Activated gamma-delta T cell treated with Interleukin-2 at 50 U/mL for 16 hours (primary cell): ENCODE results near the gene HNRNPC.
"Not testable (repeated sequence)": the region's sequence is repeated elsewhere in the genome, so short reads cannot be mapped to it uniquely, and the experiment has no call there.

Source experiments
- DNase-seq: peaks from one replicate; pipeline ENCODE4 v3.0.0-alpha.2; 2020

Gene HNRNPC

DNA sequence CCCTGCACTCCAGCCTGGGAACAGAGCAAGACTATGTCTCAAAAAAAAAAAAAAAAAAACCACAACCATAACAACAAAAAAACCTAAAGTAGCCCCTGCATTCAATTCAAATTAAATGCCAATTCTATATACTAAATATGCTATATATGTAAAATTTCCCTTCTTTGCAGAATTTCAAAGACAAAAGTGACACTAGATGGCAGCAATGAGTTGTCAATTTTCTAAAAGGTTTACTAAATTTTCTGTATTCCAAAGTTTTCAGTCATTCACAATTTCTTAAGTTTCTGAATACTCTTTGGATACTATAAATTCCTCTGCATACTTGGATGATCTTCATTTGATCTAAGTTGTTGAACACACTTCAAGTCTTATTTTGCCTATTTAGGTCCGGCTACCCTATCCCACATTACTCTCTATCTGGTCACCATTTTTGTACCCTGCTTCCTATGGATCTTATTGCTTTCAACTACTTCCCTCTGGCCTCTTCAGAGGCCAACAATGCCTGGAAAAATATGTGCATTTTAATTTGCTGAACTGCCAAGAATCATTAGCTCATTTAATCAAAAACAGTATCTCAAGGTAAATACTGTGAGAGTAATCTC, 27.9 kb downstream of the HNRNPC start:
- DNase-seq = no peak

DNA sequence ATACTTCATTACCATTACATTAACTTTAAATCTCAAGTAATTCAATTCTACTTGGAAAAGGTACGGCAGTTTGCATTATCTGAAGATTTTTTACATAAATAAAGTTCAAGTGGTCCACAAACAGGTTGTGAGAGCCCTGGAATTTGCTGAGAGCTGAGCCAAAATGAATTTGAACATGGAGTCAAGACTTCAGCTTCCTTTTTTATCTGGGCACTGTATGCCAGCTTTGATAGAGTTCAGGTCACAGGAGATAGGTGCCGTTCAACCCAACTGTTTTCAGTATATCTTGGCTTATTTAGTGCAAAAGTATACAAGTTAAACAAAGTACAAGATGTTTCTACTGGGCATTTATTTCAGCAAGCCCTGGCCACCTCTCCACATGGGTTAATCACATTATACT, 28.8 kb downstream of the HNRNPC start:
- no peak for DNase-seq

GRCh38 chr14:21238823-21239518, 30.3 kb downstream of the HNRNPC start:
- DNase-seq = no peak

DNA sequence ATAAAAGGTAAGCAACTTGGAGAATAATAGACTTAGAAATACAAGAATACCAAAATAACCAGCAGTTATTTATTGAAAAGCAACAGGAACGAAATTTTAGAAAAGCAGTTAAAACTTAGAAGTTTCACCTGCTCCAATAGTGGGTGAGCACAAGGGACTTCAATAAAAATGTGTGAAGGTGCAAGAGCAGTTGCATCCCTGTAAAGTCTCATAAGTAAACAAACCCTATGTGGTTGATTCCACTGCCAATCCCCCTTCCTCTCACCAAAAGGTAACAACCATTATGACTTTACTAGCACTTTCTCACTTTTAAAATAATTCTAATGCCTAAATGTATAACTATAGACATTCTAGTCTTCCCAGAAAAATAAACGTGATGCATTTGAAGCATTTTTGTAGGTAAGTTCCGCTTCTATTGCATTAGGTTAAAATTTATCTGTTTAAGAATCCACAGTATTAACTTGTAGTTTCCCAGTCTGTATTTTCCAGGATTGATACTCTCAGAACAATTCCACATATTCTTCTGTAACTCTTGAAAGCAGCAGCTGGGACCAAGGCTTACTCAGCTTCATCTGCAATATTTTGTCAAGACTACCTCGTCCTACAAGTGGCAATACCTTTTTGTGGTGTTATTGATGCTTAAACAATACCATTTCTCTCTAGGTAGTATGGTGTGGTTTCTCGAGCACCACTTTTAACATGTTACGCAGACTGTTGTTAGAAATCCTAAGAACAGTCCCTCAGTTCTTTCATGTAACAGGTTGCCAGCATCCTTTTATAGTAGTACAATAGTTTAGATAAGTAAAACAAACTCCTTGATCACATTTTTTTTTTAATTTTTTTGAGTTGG, 32.1 kb downstream of the HNRNPC start:
- DNase-seq = no peak

GRCh38 chr14:21234112-21234511, 35.1 kb downstream of the HNRNPC start:
- no peak for DNase-seq

- DNase-seq = no peak
These were observed 35.7 kb downstream of the HNRNPC start for GRCh38 chr14:21233457-21234076.

DNA sequence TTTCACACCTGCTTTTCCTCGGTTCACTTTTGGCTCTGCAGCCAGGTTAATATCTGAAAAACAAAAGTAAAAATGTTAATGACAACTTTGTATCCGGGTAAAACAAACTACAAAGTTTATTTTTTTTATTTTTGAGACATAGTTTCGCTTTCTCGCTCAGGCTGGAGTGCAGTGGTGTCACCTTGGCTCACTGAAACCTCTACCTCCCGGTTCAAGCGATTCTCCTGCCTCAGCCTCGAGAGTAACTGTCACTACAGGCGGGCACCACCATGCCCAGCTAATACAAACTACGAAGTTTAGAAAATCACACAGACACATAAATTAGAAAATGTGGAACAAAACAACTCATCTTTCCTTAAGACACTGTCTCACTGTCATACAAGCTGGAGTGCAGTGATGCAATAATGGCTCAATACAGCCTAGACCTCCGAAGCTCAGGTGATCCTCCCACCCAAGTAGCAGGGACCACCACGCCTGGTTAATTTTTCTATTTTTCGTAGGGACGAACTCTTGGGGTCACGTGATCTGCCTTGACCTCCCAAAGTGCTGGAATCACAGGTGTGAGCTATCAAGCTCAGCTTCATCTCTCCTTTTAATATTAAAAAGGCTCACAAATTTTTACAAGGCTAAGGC, 38.1 kb downstream of the HNRNPC start:
- DNase-seq = no peak

GRCh38 chr14:21229821-21230220, 39.4 kb downstream of the HNRNPC start:
- no peak for DNase-seq

DNA sequence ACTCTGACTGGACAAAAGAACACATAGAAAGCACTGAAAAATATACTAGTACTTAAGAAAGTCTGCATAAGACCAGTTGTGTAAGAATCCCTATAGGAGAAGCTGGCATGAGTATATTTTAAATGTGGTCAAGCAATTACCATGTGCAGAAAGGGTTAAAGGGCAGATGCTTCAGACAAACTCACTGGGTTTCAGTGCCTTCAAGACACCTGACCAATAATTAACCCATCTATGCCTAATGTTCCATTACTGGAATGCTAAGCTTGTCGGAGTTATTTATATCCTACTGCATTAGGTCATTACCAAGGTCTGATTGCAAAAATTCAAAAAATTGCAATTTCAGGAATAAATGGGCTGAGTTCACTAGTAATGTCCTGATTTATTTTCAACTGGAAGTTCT, 41.3 kb downstream of the HNRNPC start:
- no peak for DNase-seq

GRCh38 chr14:21227150-21227549, 42.1 kb downstream of the HNRNPC start:
- no peak for DNase-seq

DNA sequence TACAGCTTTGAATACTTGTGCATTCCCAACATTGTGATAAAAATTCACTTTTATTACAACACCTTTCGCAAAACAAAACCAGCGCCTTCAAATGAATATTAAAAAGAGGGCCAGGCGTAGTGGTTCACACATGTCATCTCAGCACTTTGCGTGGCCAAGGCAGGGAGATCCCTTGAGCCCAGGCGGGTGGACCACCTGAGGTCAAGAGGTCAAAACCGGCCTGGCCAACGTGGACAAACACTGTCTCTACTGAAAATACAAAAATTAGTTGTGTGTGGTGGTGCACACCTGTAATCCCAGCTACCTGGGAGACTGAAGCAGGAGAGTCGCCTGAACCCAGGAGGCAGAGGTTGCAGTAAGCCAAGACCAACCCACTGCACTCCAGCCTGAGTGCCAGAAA, 42.8 kb downstream of the HNRNPC start:
- DNase-seq = no peak

- DNase-seq = not testable (repeated sequence)
These were observed 44.1 kb downstream of the HNRNPC start for GRCh38 chr14:21225164-21225563.

- DNase-seq = no peak
These were observed 48.3 kb downstream of the HNRNPC start for GRCh38 chr14:21220874-21221477.

GRCh38 chr14:21219561-21220111, 49.6 kb downstream of the HNRNPC start:
- no peak for DNase-seq

DNA sequence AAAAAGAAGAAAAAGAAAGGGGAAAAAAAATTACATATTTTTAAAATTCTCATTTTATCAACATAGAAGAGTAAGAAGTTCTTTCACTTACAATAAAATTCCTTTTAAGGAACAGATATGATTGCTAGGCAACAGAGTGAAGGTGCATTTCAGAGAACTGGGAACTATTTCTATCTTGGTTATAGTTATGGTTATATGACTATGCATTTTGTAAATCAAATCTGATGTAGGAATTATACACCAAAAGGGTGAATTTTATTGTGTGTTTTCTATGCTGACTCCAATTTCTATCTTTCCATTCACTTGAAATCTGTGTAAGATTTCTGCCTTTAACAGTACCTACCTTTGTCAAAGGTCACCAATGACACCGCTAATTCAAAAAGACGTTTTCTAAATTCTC, 50.1 kb downstream of the HNRNPC start:
- DNase-seq = no peak

DNA sequence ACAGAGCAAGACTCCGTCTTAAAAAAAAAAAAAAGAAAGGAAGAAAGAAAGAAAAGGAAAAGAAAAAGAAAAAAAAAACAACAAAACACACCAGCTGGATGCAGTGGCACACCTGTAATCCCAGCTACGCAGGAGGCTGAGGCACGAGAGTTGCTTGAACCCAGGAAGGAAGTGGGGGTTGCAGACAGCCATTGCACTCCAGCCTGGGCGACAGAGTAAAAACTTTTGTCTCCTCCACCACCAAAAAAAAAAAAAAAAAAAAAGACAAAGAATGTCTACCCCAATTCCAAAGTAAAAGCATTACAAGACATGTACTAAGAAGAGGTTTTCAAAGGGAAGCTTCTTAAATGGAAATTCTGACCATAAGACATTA, 53.4 kb downstream of the HNRNPC start:
- no peak for DNase-seq

DNA sequence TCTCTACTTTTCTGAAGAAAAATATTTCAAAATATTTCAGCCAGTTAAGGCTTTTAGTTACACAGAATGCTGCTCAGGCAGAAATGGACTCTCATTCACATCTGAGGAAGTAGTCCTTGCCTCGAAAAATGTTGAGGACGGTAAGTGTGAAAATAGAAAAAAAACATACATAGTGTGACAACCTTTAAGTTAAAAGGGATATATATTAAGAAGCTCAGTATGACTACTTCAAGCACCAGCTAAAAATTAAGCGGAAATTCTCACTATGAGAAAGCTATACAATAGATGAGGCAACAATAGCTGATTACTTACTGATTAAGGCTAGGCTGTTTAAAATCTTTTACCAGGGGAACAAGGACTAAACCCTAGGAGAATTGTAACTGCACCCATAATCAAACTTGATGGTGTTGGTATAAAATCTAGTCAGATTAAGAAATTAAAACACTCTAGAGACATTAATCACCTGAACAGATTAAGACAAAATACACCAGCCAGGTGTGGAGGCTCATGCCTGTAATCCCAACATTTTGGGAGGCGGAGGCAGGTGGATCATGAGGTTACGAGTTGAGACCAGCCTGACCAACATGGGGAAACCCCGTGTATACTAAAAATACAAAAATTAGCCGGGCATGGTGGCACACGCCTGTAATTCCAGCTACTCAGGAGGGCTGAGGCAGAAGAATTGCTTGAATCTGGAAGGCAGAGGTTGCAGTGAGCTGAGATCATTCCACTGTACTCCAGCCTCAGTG, 53.9 kb downstream of the HNRNPC start:
- DNase-seq = no peak

- DNase-seq = no peak
These were observed 55.6 kb downstream of the HNRNPC start for GRCh38 chr14:21213652-21214051.

DNA sequence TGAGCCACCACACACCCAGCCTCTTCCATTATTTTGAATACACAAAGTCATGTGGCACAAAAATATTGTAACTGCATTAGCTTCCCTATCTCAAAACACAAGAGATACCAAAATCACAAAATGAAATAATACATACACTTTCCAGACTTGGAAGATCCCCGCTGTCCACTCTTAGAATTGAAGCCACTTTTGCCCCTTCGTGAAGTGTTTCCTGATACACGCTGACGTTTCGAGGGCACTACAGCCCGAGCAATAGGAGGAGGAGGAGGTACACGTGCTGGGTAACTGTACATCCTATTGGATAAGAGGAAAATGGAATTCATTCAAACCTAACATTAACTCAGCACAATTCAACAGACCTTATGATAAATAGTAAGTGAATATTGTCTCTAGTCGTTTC, 56.4 kb downstream of the HNRNPC start:
- DNase-seq = not testable (repeated sequence)

DNA sequence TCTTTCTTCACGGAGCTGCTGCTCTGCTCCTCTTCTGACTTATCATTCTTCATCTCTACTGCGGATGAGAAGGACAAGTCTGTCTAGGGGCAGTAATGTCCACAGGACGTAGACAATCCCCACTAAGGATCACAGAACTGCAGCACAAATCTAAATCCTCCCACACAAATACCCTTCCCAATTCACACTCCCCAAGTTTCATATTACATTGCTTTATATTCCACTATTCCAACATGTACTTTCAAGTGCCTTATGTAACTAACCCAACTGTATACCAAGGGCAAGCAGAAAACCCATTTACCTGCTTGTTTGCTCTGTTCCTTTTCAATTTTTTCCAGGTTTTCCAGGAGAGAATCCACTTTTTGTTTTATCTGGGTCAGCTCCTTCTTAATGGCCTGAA, 57.7 kb downstream of the HNRNPC start:
- DNase-seq = no peak

DNA sequence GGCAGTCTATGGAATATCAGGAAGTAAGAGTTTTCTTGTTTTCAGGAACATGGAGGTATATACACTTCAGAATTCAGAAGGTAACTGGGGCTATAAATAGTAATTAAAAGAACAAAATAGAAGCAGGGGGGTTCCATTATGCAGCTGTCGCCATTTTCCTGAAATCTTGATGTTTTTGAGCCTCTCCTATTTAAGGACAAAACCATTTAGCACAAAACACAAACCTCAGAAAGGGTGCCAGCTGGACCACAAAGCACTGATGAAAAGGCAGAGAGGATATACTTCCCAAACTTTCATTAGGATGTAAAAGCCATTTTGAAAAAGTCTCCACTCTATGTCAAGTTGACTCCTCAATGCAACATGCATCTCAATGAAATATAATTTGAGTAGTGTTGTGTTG, 59.2 kb downstream of the HNRNPC start:
- DNase-seq = no peak

GRCh38 chr14:21209185-21209584, 60.1 kb downstream of the HNRNPC start:
- no peak for DNase-seq
